Parathyroid adenoma (tissue), 2 donors: ENCODE data around the gene KAZN.

Source experiments
- H2AFZ ChIP-seq: fragments of 300-600 bp; sonication (generic); one replicate; pipeline ENCODE4 v1.7.0; 2017; ENCODE audit warnings: antibody characterized with exemption, mild to moderate bottlenecking
- H3K27ac ChIP-seq: fragments of 300-600 bp; sonication (generic); one replicate; pipeline ENCODE4 v1.7.0; 2017
- H3K27me3 ChIP-seq: fragments of 300-600 bp; sonication (generic); one replicate; pipeline ENCODE4 v1.7.0; 2017; ENCODE audit warnings: low read length; ENCODE audit not compliant: control insufficient read depth, insufficient read depth
- H3K36me3 ChIP-seq: fragments of 300-600 bp; sonication (generic); one replicate; pipeline ENCODE4 v1.7.0; 2017; ENCODE audit warnings: low read length; ENCODE audit not compliant: control insufficient read depth, insufficient read depth
- H3K4me1 ChIP-seq: fragments of 300-600 bp; sonication (generic); one replicate; pipeline ENCODE4 v1.7.0; 2017; ENCODE audit warnings: control low read depth
- H3K4me2 ChIP-seq: fragments of 300-600 bp; sonication (generic); one replicate; pipeline ENCODE4 v1.7.0; 2017; ENCODE audit warnings: low read length
- H3K4me3 ChIP-seq: fragments of 300-600 bp; sonication (generic); one replicate; pipeline ENCODE4 v1.7.0; 2017; ENCODE audit warnings: low read depth, low read length
- H3K79me2 ChIP-seq: fragments of 300-600 bp; sonication (generic); one replicate; pipeline ENCODE4 v1.7.0; 2017; ENCODE audit warnings: control low read depth
- H3K9ac ChIP-seq: fragments of 300-600 bp; sonication (generic); one replicate; pipeline ENCODE4 v1.7.0; 2017; ENCODE audit warnings: mild to moderate bottlenecking
- H3K9me3 ChIP-seq: fragments of 300-600 bp; sonication (generic); one replicate; pipeline ENCODE4 v1.7.0; 2017; ENCODE audit warnings: low read length; ENCODE audit not compliant: control insufficient read depth
- CTCF ChIP-seq: fragments of 300-600 bp; sonication (generic); IDR thresholded peaks from one replicate; pipeline ENCODE4 v1.7.0; 2017; ENCODE audit warnings: antibody characterized with exemption, mild to moderate bottlenecking
- donor health status: primary hyperparathyroidism.

KAZN gene

DNA sequence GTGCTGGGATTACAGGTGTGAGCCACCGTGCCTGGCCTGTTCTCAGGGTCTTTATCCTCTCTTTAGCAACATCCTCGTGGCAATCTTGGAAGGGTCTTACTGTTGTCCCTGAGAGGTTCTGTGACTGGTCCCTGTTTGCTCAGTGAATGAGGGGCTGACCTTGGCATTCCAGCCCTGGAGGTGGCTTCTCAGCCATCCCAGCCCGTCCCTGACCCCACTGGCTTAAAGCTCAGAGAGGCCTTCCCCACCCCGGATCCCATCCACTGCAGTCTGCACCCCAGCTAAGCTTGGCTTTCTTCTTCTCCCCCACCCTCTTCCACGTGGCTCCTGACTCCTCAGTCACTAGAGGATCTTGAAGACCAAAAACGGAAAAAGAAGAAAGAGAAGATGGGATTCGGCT is 466.8 kb downstream of the KAZN start:
- no peaks in the 10 kb centered on the region for H3K79me2 ChIP-seq
- H3K9me3 ChIP-seq, result no peaks in the 10 kb centered on the region
- no peak overlapping the region for H2AFZ ChIP-seq
- H3K4me1 ChIP-seq, result no peaks in the 10 kb centered on the region
- no peak overlapping the region for H3K4me2 ChIP-seq
- no peak overlapping the region for H3K9ac ChIP-seq
- H3K27ac ChIP-seq, result no peak overlapping the region
- no peak overlapping the region for H3K4me3 ChIP-seq
- H3K36me3 ChIP-seq, result no peaks in the 10 kb centered on the region
- no peaks in the 10 kb centered on the region for H3K27me3 ChIP-seq
- TF ChIP-seq CTCF, result no peak

DNA sequence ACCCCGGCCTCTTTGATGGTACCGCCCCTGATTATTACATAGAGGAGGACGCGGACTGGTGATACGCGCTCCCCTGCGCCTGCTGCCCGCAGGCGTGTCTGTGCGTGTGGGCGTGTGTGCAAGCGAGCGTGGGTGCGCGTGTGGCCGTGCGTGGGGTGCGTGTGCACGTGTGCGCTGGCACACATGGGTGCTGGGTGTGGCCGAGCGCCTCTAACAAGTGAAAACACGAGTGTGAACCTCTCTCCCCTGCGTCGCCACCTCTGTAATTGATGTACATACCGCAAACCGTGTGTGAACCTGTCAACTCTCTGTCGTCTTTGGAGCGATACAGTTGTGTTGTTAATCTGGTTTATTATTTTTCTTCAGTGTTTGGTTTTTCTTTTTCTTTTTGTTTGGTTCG is 467.3 kb downstream of the KAZN start:
- Histone ChIP-seq H3K36me3 (no peaks in the 10 kb centered on the region), H3K27ac (no peak overlapping the region), H2AFZ (no peak overlapping the region), H3K4me3 (no peak overlapping the region), H3K4me2 (no peak overlapping the region), H3K27me3 (no peaks in the 10 kb centered on the region), H3K79me2 (no peaks in the 10 kb centered on the region), H3K9ac (no peak overlapping the region), H3K4me1 (no peaks in the 10 kb centered on the region), H3K9me3 (no peaks in the 10 kb centered on the region)
- no peak for TF ChIP-seq CTCF

GRCh38 chr1:15066191-15066590 is 467.7 kb downstream of the KAZN start:
- no peak for TF ChIP-seq CTCF
- Histone ChIP-seq H3K9me3 (no peaks in the 10 kb centered on the region), H3K27me3 (no peaks in the 10 kb centered on the region), H3K27ac (no peak overlapping the region), H3K4me3 (no peak overlapping the region), H3K4me2 (no peak overlapping the region), H3K9ac (no peak overlapping the region), H3K79me2 (no peaks in the 10 kb centered on the region), H3K36me3 (no peaks in the 10 kb centered on the region), H3K4me1 (no peaks in the 10 kb centered on the region), H2AFZ (no peak overlapping the region)

DNA sequence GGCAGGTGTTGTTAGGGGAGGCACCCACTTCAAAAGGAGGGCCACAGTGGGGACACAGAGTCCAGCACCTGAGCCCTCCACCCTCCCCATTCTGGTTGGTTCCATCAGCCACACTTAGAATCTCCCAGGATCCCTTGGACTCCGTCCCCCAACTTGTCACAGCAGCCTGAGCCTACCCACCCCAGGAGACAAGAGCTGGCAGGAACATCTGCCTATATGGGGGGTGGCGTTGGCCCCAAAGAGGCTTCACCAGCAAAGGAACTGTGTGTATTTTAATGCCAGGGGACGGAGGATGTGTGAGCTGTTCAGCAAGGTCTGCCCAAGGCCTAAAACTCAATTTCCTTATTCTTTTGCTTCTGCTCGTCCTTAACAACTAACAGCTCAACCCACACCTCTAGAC is 468.7 kb downstream of the KAZN start:
- Histone ChIP-seq H3K27ac (no peak overlapping the region), H3K4me1 (no peaks in the 10 kb centered on the region), H3K36me3 (no peaks in the 10 kb centered on the region), H2AFZ (no peak overlapping the region), H3K9ac (no peak overlapping the region), H3K79me2 (no peaks in the 10 kb centered on the region), H3K27me3 (no peaks in the 10 kb centered on the region), H3K4me3 (no peak overlapping the region), H3K9me3 (no peaks in the 10 kb centered on the region), H3K4me2 (no peak overlapping the region)
- TF ChIP-seq CTCF, result no peak

DNA sequence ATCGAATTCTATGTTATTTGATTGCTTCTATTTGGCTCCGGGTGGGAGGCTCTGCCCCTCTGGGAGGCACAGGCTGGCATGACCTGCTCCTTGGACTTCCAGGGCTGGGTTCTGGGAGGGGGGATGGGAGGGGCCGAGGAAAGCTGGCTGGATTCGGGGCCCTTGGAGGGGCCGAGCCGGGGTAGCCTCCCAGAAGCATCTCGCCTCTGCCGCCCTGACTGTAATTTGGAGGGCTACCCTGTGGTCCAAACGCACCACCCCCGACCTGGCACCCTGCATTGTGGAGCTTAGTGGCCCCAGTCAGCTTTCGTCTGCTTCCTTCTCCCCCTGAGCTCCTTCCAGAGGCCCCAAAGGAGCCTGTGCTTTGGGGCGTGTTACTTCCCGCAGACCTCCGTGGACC is 469.7 kb downstream of the KAZN start:
- H2AFZ ChIP-seq, result no peak overlapping the region
- no peak overlapping the region for H3K9ac ChIP-seq
- H3K9me3 ChIP-seq, result no peaks in the 10 kb centered on the region
- no peaks in the 10 kb centered on the region for H3K27me3 ChIP-seq
- TF ChIP-seq CTCF, result no peak
- H3K79me2 ChIP-seq, result no peaks in the 10 kb centered on the region
- no peak overlapping the region for H3K27ac ChIP-seq
- H3K36me3 ChIP-seq, result no peaks in the 10 kb centered on the region
- H3K4me2 ChIP-seq, result no peak overlapping the region
- no peak overlapping the region for H3K4me3 ChIP-seq
- H3K4me1 ChIP-seq, result no peaks in the 10 kb centered on the region
